Mucosa of descending colon (tissue), 3 donors: Measurements from ENCODE around the gene KCNIP1. TPM values are rescaled to one million over a fixed set of nuclear protein-coding genes. Genes with fewer than 3 reads are reported as not detected.

ENCODE experiments used
- ATAC-seq: fragments of 200-7000 bp; cut with Tn5 transposase; one replicate; pipeline ENCODE4 v1.9.1; 2020; ENCODE audit warnings: mild to moderate bottlenecking, moderate library complexity
- DNase-seq, 3 donors: peaks; one replicate each; pipeline ENCODE4 v3.0.0-alpha.2; 2020
- H3K36me3 ChIP-seq: fragments of 200-600 bp; one replicate; pipeline ENCODE4 v1.8.0; 2021; ENCODE audit warnings: low read depth, mild to moderate bottlenecking
- H3K4me1 ChIP-seq: fragments of 200-600 bp; one replicate; pipeline ENCODE4 v1.8.0; 2021; ENCODE audit warnings: low read depth, mild to moderate bottlenecking
- H3K4me3 ChIP-seq: fragments of 200-600 bp; one replicate; pipeline ENCODE4 v1.8.0; 2021; ENCODE audit warnings: mild to moderate bottlenecking
- H3K9me3 ChIP-seq: fragments of 200-600 bp; one replicate; pipeline ENCODE4 v1.8.0; 2021; ENCODE audit warnings: mild to moderate bottlenecking
- intact Hi-C, 2 donors: fragments of 100-400 bp; cut with DNase I in 1 of 2; cut with micrococcal nuclease in 1 of 2; formaldehyde crosslinking; loops; one replicate each; pipeline versions ENCODE4 v1.11.0 to v1.11.1; 2022; cut with DNase I, micrococcal nuclease
- total RNA-seq, 3 donors: library from RNA; stranded (reverse); fragmentation: NEBNext Ultra II Directional in 2 of 3; extraction: Animal tissue kit (Norgen Biotek cat#: 25700) in 2 of 3; gene quantifications; one replicate each; pipeline versions ENCODE4 v1.2.1 to v1.2.4, GENCODE V29; 2021 to 2023
- TF ChIP-seq, protein P1 (sequence below): fragments of 200-600 bp; IDR thresholded peaks from one replicate; pipeline ENCODE4 v1.8.0; 2022; ENCODE audit warnings: antibody characterized with exemption, mild to moderate bottlenecking
- donor health status: DM: no; HTN: no; CAD: no; lungs with moderate emphysema.
- donor health status: DM: no; HTN: no; CAD: no.
- donor health status: DM: no; HTN: yes; CAD: no.

The KCNIP1 gene
- total RNA-seq, 3 donors from 2014 or later, result 0.79 TPM; not detected in 2

DNA sequence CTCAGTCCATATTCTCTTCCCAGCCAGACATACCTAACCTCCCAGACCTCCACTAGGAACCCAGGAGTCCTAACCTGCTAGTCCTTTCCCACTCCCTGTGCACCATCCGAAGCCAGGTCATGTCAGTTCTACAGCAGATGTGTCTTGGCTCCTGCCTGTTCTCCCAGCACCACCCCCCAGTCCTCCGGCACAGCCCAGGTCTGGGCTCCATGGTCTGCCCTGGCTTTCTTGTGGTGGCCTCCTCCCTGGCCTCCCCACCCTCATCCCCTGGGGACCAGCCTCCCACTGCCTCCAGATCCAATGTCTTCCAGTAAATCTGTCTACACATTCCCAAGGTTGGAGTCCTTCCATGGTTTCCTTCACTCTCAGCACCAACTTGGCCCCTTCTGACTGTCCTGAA is 20.0 kb downstream of the KCNIP1 start:
- no peaks in the 10 kb centered on the region for H3K36me3 ChIP-seq
- no peak for ATAC-seq
- H3K4me3 ChIP-seq, result no peak overlapping the region
- intact Hi-C loops, result no loop called here
- DNase-seq, result no peak
- H3K4me1 ChIP-seq, result no peaks in the 10 kb centered on the region
- TF ChIP-seq, protein P1, sequence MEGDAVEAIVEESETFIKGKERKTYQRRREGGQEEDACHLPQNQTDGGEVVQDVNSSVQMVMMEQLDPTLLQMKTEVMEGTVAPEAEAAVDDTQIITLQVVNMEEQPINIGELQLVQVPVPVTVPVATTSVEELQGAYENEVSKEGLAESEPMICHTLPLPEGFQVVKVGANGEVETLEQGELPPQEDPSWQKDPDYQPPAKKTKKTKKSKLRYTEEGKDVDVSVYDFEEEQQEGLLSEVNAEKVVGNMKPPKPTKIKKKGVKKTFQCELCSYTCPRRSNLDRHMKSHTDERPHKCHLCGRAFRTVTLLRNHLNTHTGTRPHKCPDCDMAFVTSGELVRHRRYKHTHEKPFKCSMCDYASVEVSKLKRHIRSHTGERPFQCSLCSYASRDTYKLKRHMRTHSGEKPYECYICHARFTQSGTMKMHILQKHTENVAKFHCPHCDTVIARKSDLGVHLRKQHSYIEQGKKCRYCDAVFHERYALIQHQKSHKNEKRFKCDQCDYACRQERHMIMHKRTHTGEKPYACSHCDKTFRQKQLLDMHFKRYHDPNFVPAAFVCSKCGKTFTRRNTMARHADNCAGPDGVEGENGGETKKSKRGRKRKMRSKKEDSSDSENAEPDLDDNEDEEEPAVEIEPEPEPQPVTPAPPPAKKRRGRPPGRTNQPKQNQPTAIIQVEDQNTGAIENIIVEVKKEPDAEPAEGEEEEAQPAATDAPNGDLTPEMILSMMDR, result no peak
- H3K9me3 ChIP-seq, result no peaks in the 10 kb centered on the region

DNA sequence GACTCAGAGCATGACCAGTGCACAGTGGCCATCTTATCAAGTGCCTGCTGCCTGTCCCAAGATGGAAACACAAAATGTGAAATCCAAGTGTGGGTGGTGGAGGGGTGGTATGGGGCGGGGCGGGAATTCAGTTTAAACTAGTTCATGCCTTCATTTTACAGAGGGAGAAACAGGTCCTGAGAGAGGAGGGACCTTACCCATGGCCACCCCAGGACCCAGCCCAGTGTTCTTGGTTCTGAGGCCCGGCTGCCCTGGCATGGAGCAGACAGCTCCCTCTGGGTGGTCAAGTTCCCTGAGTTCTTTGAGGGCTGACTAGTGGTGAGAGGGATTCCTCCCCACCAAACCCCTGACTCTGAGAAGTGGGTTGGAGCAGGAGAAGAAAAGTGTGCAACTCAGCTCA is 20.8 kb downstream of the KCNIP1 start:
- Histone ChIP-seq H3K4me1 (no peaks in the 10 kb centered on the region), H3K4me3 (no peak overlapping the region), H3K36me3 (no peaks in the 10 kb centered on the region), H3K9me3 (no peaks in the 10 kb centered on the region)
- intact Hi-C loops, result no loop called here
- ATAC-seq, result no peak
- TF ChIP-seq, protein P1, result no peak
- DNase-seq, result no peak

DNA sequence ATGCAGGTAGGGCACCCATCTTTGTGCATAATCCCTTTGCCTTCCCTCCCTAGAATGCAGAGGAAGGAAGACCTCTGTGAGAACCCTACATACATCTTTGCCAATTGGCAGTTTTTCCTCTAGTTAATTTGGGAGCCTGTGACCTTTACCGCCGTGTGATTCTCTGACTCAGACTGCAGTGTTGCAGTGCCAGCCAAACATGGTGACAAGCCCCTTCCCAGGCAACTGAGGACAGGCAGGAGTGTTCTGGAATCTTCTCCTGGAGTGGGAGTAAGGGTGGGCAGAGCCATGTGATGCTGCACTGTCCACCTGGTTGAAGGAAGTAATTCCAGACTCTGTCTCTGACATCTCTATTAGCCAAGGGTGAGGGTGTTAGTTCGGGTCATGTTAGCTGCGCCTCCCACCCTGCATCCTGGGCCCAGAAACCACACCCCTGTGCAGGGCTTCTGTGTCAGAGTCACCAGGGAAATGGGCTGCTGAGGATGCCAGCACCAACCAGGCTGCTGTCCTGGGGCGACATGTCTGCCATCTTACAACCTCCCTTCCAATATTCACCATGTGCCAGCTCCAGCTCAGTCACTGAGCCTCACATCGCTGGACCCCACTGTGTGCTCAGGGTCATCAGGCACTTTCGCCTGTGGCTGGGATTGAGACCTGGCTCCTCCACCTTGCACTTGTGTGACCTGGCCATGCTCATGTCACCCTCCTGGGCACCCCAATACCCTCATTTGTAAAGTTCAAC is 21.8 kb downstream of the KCNIP1 start:
- Histone ChIP-seq H3K4me1 (no peaks in the 10 kb centered on the region), H3K9me3 (no peaks in the 10 kb centered on the region), H3K4me3 (no peak overlapping the region), H3K36me3 (no peaks in the 10 kb centered on the region)
- TF ChIP-seq, protein P1, result no peak
- ATAC-seq (no peak), DNase-seq (no peak)
- intact Hi-C loops, result no loop called here

DNA sequence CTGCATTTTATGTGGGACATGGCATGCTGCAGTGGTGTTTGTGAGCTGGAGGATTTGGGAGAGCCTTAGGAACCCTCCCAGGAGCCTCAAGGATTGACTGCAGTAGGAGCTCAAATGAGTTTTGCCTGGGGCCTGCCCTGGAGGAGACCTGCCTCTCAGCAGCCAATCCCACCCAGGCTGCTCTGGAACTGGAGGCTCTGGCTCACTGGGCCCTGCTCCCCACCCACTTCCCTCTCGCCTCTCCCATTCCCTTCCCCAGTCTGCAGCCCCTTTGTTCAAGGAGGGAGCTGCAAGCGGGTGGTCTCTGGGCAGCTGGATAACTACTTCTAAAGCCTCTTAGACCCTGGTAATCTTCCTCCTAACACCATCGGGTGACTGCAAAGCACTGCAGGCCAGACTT is 24.2 kb downstream of the KCNIP1 start:
- TF ChIP-seq, protein P1, result no peak
- no peak for DNase-seq
- H3K9me3 ChIP-seq, result no peaks in the 10 kb centered on the region
- no peaks in the 10 kb centered on the region for H3K4me1 ChIP-seq
- intact Hi-C loops, result no loop called here
- no peak overlapping the region for H3K4me3 ChIP-seq
- ATAC-seq, result no peak
- H3K36me3 ChIP-seq, result no peaks in the 10 kb centered on the region

DNA sequence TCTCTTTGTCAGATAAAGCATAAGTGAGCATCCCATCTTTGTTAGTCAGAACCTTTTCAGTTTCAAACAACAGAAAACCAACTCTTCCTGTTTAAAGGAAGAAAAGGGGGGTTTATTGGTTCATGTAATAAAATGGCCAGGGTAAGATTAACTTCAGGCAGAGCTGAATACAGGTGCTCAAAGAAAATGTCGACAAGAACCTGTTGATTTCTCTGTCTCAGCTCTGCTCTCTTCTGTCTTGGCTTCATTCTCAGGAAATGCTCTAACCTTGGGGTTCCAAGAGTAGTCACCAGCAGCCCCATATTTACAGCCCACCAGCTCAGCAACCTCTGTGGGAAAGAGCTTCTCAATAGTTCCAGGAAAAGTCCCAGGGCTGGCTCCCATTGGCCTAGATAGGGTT is 25.2 kb downstream of the KCNIP1 start:
- no peak overlapping the region for H3K4me3 ChIP-seq
- ATAC-seq (no peak), DNase-seq (no peak)
- no peaks in the 10 kb centered on the region for H3K4me1 ChIP-seq
- TF ChIP-seq, protein P1, result no peak
- no peaks in the 10 kb centered on the region for H3K9me3 ChIP-seq
- H3K36me3 ChIP-seq, result no peaks in the 10 kb centered on the region
- intact Hi-C loops, result no loop called here

DNA sequence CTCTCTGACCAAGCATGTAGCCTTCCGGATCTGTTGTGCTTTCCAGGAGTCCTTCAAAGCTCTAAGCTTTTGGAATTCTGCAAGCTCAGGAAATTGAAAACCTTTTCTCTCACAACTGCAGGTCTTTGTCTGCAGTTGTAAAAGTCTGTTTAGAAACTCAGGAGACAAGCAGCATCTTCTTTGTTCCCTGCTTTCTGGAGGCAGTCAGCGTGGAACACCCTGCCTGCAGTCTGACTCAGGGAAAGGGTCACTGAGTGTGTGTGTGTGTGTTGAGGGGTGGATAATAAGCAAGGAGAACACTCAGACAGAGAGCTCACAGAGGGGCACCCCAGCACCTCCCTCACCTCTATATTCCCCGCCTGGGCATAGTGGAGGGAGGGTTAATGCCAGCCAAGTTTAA is 29.1 kb downstream of the KCNIP1 start:
- Histone ChIP-seq H3K4me1 (no peaks in the 10 kb centered on the region), H3K9me3 (no peaks in the 10 kb centered on the region), H3K36me3 (no peaks in the 10 kb centered on the region), H3K4me3 (no peak overlapping the region)
- no peak for DNase-seq
- TF ChIP-seq, protein P1, result no peak
- no peak for ATAC-seq
- intact Hi-C loops, result no loop called here
